ENCODE results near the gene AEBP1. TPM values are rescaled to one million over a fixed set of nuclear protein-coding genes. Genes with fewer than 3 reads are reported as not detected.

Gene AEBP1
- total RNA-seq, 1 donor from 2014 or later = 12.4 TPM

GRCh38 chr7:44147026-44147991 lies 43.2 kb downstream of the AEBP1 start:
- peak; percentile 14 for ATAC-seq (ENCODE audit: poor library complexity)
- intact Hi-C loops (cut with DNase I) = no loop called here
- no peak for DNase-seq

GRCh38 chr7:44148166-44148565 lies 44.0 kb downstream of the AEBP1 start:
- intact Hi-C loops (cut with DNase I) = no loop called here
- DNase-seq (no peak), ATAC-seq (ENCODE audit: poor library complexity) (no peak)

- ATAC-seq (ENCODE audit: poor library complexity) (no peak), DNase-seq (no peak)
- intact Hi-C loops (cut with DNase I) = no loop called here
These were observed 44.9 kb downstream of the AEBP1 start for GRCh38 chr7:44148961-44149536.

- no peak for DNase-seq
These were observed 45.7 kb downstream of the AEBP1 start for GRCh38 chr7:44149571-44150465.

GRCh38 chr7:44150466-44150832 lies 46.3 kb downstream of the AEBP1 start:
- intact Hi-C loops (cut with DNase I) = no loop called here
- ATAC-seq (ENCODE audit: poor library complexity) = no peak
- DNase-seq = no peak

More at GRCh38 chr7:44149571-44150465, 45.7 kb downstream of the AEBP1 start:
- intact Hi-C loops (cut with DNase I) = no loop called here
- no peak for ATAC-seq (ENCODE audit: poor library complexity)

GRCh38 chr7:44150966-44151941 lies 47.1 kb downstream of the AEBP1 start:
- DNase-seq (no peak), ATAC-seq (ENCODE audit: poor library complexity) (no peak)
- intact Hi-C loops (cut with DNase I) = no loop called here

GRCh38 chr7:44151956-44152355 lies 47.8 kb downstream of the AEBP1 start:
- DNase-seq = no peak
- no peak for ATAC-seq (ENCODE audit: poor library complexity)
- intact Hi-C loops (cut with DNase I) = no loop called here

- ATAC-seq (ENCODE audit: poor library complexity) (peak; percentile 42), DNase-seq (no peak)
- intact Hi-C loops (cut with DNase I) = no loop called here
These were observed 49.1 kb downstream of the AEBP1 start for GRCh38 chr7:44152971-44153947.

- intact Hi-C loops (cut with DNase I) = no loop called here
- ATAC-seq (ENCODE audit: poor library complexity) = no peak
- no peak for DNase-seq
These were observed 49.8 kb downstream of the AEBP1 start for GRCh38 chr7:44153948-44154335.

- intact Hi-C loops (cut with DNase I) = no loop called here
- DNase-seq = no peak
- ATAC-seq (ENCODE audit: poor library complexity) = no peak
These were observed 50.6 kb downstream of the AEBP1 start for GRCh38 chr7:44154703-44155102.

GRCh38 chr7:44155191-44156185 lies 51.3 kb downstream of the AEBP1 start:
- ATAC-seq (ENCODE audit: poor library complexity) (no peak), DNase-seq (no peak)
- intact Hi-C loops (cut with DNase I) = no loop called here

GRCh38 chr7:44156453-44157010 lies 52.4 kb downstream of the AEBP1 start:
- no peak for ATAC-seq (ENCODE audit: poor library complexity)
- no peak for DNase-seq
- intact Hi-C loops (cut with DNase I) = no loop called here

GRCh38 chr7:44157116-44158080 lies 53.3 kb downstream of the AEBP1 start:
- ATAC-seq (ENCODE audit: poor library complexity) (no peak), DNase-seq (no peak)
- intact Hi-C loops (cut with DNase I) = no loop called here

- intact Hi-C loops (cut with DNase I) = no loop called here
- no peak for DNase-seq
- ATAC-seq (ENCODE audit: poor library complexity) = no peak
These were observed 54.1 kb downstream of the AEBP1 start for GRCh38 chr7:44158096-44158872.
